ENCODE results near the gene LRRC45. TPM values are rescaled to one million over a fixed set of nuclear protein-coding genes. Genes with fewer than 3 reads are reported as not detected.

Gene LRRC45
- total RNA-seq, 2 experiments from 2014 or later = 41.2 to 52.0 TPM

DNA sequence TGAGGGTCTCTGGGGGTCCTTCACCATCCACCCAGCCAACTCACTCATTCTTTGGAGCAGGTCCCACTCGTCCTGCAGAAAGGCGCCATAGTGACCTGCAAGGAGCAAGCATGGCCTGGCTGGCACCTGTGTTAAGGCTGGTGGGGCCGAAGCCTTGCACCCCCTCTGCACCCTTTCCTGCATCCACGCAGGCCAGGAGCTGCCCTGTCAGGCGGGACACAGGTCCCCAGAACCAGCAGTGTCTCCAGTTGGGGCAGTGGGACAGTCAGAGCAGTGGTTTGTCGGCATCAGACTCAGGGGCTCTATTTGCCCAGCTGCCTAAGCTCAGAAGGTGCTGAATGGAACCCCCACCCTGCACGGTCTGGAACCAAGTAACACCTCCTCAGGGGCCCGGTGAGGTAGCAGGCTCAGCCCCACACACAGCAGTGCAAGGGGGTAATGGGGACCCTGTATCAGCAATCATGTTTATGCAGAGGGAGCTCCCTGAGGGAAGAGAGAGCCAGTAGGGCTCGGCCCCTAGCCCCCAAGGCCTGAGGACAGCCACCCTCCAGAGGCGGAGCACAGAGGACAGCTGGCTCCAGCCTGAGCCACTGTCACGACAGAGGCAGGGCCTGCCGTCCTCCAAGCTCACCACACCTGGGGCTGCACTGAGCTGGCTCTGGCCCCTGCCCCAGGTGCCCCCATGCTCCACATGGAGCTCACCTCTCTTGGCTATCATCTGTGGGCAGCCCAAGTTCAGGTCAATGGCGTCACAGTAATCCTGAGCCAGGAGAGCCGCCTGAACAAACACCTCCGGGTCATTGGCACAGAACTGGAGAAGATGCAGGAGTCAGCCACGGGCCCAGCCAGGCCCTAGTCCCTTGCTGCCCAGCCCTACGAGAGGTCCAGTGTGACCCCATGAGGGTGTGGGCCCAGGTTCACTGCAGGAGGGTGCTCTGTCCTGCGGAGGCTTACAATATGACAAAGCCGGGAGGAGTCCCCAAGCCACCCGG, 40.6 kb downstream of the LRRC45 start:
- CTCF ChIA-PET (ENCODE audit: unreplicated experiment) = no interaction called here
- Histone ChIP-seq H3K9me2 (ENCODE audit: insufficient read depth, low read length) (no peaks in the 10 kb centered on the region), H3K9me3 (ENCODE audit: low read length) (no peaks in the 10 kb centered on the region), H3K79me2 (ENCODE audit: insufficient read depth, low read depth, low read length) (peaks cover 18% of the 10 kb centered on the region; the same call in 1 of the 2 replicates), H2AFZ (ENCODE audit: low read length) (no peak overlapping the region), H3K4me2 (ENCODE audit: low read length) (peak overlapping the region; percentile 96), H4K20me1 (ENCODE audit: insufficient read depth, low read length) (no peaks in the 10 kb centered on the region; the same call in 1 of the 2 replicates), H3K27ac (ENCODE audit: low read depth, low read length, poor library complexity, severe bottlenecking) (peak overlapping the region; percentile 42), H3K4me1 (ENCODE audit: insufficient read depth, low read length, poor library complexity, severe bottlenecking) (peaks cover 19% of the 10 kb centered on the region), H3K4me3 (ENCODE audit: low read depth, low read length, poor library complexity, severe bottlenecking) (peak overlapping the region; percentile 97), H3K36me3 (ENCODE audit: insufficient read depth, low read length) (peaks cover 54% of the 10 kb centered on the region)
- intact Hi-C loops (cut with micrococcal nuclease; ENCODE audit: unreplicated experiment) = no loop called here
- DNase-seq (ENCODE audit: low spot score) = no peak
- TF ChIP-seq, protein P1, sequence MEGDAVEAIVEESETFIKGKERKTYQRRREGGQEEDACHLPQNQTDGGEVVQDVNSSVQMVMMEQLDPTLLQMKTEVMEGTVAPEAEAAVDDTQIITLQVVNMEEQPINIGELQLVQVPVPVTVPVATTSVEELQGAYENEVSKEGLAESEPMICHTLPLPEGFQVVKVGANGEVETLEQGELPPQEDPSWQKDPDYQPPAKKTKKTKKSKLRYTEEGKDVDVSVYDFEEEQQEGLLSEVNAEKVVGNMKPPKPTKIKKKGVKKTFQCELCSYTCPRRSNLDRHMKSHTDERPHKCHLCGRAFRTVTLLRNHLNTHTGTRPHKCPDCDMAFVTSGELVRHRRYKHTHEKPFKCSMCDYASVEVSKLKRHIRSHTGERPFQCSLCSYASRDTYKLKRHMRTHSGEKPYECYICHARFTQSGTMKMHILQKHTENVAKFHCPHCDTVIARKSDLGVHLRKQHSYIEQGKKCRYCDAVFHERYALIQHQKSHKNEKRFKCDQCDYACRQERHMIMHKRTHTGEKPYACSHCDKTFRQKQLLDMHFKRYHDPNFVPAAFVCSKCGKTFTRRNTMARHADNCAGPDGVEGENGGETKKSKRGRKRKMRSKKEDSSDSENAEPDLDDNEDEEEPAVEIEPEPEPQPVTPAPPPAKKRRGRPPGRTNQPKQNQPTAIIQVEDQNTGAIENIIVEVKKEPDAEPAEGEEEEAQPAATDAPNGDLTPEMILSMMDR (conservative IDR thresholded peaks at IDR 0.05; ENCODE audit: low read length) = no peak
- TF ChIP-seq EZH2phosphoT487 (IDR thresholded peaks at IDR 0.05; ENCODE audit: borderline replicate concordance, low read depth, low read length) = no peak
- BruUV-seq (replicated peaks) = no TSS peak
- POLR2A ChIA-PET = interaction anchor here (1.0 kb wide), 1 partner anchor 38 kb away, joined by 3 read pairs; no protein-coding TSS in a partner anchor

DNA sequence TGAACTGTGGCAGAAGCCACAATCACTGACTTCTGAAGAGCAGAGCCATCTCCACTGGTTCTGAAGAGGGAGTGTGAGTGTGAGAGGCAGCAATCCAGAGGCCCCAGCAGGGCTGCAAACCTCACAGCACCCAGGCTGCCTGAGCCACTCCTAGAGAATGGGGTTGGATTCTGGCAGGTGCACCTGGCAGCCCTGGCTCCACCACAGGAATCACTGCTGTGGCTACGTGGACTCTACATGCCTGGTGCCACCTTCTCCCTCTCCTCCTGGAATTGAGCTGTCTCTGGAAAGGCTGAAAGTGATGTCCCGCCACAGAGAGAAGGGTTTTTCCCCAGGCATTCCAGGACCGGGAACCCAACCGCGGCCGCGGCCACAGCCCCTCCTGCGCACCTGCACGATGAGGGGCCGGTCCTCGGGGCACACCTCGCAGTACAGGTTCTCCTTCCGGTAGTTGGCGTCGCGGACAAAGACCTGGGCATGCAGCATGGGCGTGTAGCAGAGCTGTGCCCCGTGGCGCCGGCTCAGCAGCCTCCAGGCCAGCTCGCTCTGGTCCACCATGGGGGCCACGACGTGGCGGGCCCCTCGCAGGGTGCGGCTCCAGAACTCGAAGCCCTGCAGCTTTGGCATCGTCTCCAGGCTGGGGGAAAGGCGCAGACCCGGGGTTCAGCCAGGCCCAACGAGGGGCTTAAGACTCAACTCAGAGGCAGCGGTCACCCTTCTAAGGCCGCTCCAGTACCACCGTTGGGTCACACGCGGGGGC, 41.5 kb downstream of the LRRC45 start:
- Histone ChIP-seq H3K9me3 (ENCODE audit: low read length) (no peaks in the 10 kb centered on the region), H3K27ac (ENCODE audit: low read depth, low read length, poor library complexity, severe bottlenecking) (peak overlapping the region; percentile 42), H3K36me3 (ENCODE audit: insufficient read depth, low read length) (peaks cover 46% of the 10 kb centered on the region), H3K79me2 (ENCODE audit: insufficient read depth, low read depth, low read length) (peaks cover 18% of the 10 kb centered on the region; the same call in 1 of the 2 replicates), H2AFZ (ENCODE audit: low read length) (no peak overlapping the region), H3K4me2 (ENCODE audit: low read length) (peak overlapping the region; percentile 96), H3K4me3 (ENCODE audit: low read depth, low read length, poor library complexity, severe bottlenecking) (peak overlapping the region; percentile 97), H4K20me1 (ENCODE audit: insufficient read depth, low read length) (no peaks in the 10 kb centered on the region; the same call in 1 of the 2 replicates), H3K4me1 (ENCODE audit: insufficient read depth, low read length, poor library complexity, severe bottlenecking) (peaks cover 19% of the 10 kb centered on the region), H3K9me2 (ENCODE audit: insufficient read depth, low read length) (no peaks in the 10 kb centered on the region)
- DNase-seq (ENCODE audit: low spot score) = peak; percentile 65
- POLR2A ChIA-PET = interaction anchor here (1.0 kb wide), 1 partner anchor 38 kb away, joined by 3 read pairs; no protein-coding TSS in a partner anchor
- intact Hi-C loops (cut with micrococcal nuclease; ENCODE audit: unreplicated experiment) = no loop called here
- BruUV-seq (replicated peaks) = TSS peak; percentile 78
- CTCF ChIA-PET (ENCODE audit: unreplicated experiment) = interaction anchor here (0.9 kb wide), 1 partner anchor 27 kb away, joined by 3 read pairs; the partner anchor contains the start of gene DCXR
- TF ChIP-seq EZH2phosphoT487 (IDR thresholded peaks at IDR 0.05; ENCODE audit: borderline replicate concordance, low read depth, low read length) = no peak
- TF ChIP-seq, protein P1 (conservative IDR thresholded peaks at IDR 0.05; ENCODE audit: low read length) = no peak
